ENCODE results near the gene ZNF518B. TPM values are rescaled to one million over a fixed set of nuclear protein-coding genes. Genes with fewer than 3 reads are reported as not detected.

ZNF518B gene
- total and polyA plus RNA-seq, 2 of the 13 experiments (the other 11 are each of a cell fraction or from before 2014, with no cell fraction given), result 0.02 TPM; not detected in 1

DNA sequence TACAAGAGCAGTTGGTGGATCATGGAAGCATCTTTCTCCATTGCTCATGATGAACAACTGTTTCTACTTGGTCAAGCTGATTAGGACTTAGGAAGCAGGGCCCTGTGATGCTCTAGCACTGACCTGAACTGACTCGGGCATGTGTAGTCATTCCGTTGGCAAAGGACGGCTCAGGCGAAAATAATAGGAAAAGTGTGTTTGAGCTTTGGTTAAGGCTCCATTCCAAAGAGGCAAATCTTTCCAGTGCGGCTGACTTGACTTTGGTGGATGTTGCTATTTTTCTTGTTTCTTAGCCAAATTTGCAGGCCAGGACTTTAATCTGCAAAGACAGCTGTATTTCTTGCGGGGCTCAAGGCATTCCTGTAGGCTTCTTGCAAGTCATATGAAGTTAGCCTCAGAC, 39.5 kb downstream of the ZNF518B start:
- Histone ChIP-seq H3K9me3 (ENCODE audit: low read length) (no peaks in the 10 kb centered on the region), H3K4me1 (ENCODE audit: insufficient read depth, low read length) (no peaks in the 10 kb centered on the region), H3K79me2 (ENCODE audit: insufficient read depth, low read length) (no peaks in the 10 kb centered on the region), H3K9ac (ENCODE audit: insufficient read depth, low read depth, low read length) (no peak overlapping the region), H3K36me3 (replicated peaks in 1 of 2; ENCODE audit: control insufficient read depth in 1 of 2, insufficient read depth in 2 of 2, low read length in 2 of 2) (no peaks in the 10 kb centered on the region), H3K27ac (ENCODE audit: extremely low read length, insufficient read depth, low read length) (no peak overlapping the region), H2AFZ (ENCODE audit: low read length) (no peak overlapping the region), H3K27me3 (ENCODE audit: control insufficient read depth in 1 of 2, insufficient read depth in 2 of 2, low read length in 2 of 2) (no peaks in the 10 kb centered on the region; a peak in 1 of 5 replicates), H3K4me2 (ENCODE audit: low read depth, low read length) (no peak overlapping the region), H4K20me1 (ENCODE audit: insufficient read depth, low read length) (no peaks in the 10 kb centered on the region), H3K4me3 (replicated peaks in 1 of 3; ENCODE audit: insufficient read depth in 1 of 3, low read depth in 2 of 3, low read length in 3 of 3) (no peak overlapping the region)
- BruUV-seq (replicated peaks), result no TSS peak
- intact Hi-C loops (cut with micrococcal nuclease; ENCODE audit: unreplicated experiment) (loop anchor here (10.0 kb wide), 1 partner anchor 117 kb away; no protein-coding TSS in a partner anchor), in situ Hi-C loops (cut with HindIII; ENCODE audit: extremely low pct_ligation_motif_present, low pct_unique_long_range_greater_than_20kb) (loop anchor here (25.0 kb wide), 1 partner anchor 655 kb away; no protein-coding TSS in a partner anchor)
- WGBS (ENCODE audit: low lambda C conversion rate), result 30% methylated on average over 6 of the region's 6 CpGs
- no peak for DNase-seq (ENCODE audit: low spot score)
- no peak for TF ChIP-seq DNMT1 (CRISPR knock-in tag; IDR thresholded peaks at IDR 0.05)
- TF ChIP-seq ZBTB2 (CRISPR knock-in tag; IDR thresholded peaks at IDR 0.05; ENCODE audit: low read depth), result no peak
- TF ChIP-seq MEIS2 (CRISPR knock-in tag; IDR thresholded peaks at IDR 0.05), result no peak
- CTCF ChIA-PET (ENCODE audit: low intra/inter-chr PET ratio, low total read pairs), result no interaction called here
- no peak for FAIRE-seq
- ATAC-seq, result no peak
- POLR2A ChIA-PET, result no interaction called here

GRCh38 chr4:10416441-10416840, 40.8 kb downstream of the ZNF518B start:
- CTCF ChIA-PET (ENCODE audit: low intra/inter-chr PET ratio, low total read pairs), result no interaction called here
- FAIRE-seq, result no peak
- ATAC-seq, result no peak

More at GRCh38 chr4:10416441-10416840, 40.8 kb downstream of the ZNF518B start:
- no peak overlapping the region for H3K27ac ChIP-seq (ENCODE audit: extremely low read length, insufficient read depth, low read length)
- H3K4me2 ChIP-seq (ENCODE audit: low read depth, low read length), result no peak overlapping the region
- DNase-seq (ENCODE audit: low spot score), result no peak
- H3K4me1 ChIP-seq (ENCODE audit: insufficient read depth, low read length), result no peaks in the 10 kb centered on the region
- no peaks in the 10 kb centered on the region for H3K36me3 ChIP-seq (replicated peaks in 1 of 2; ENCODE audit: control insufficient read depth in 1 of 2, insufficient read depth in 2 of 2, low read length in 2 of 2)
- no peaks in the 10 kb centered on the region for H4K20me1 ChIP-seq (ENCODE audit: insufficient read depth, low read length)
- no TSS peak for BruUV-seq (replicated peaks)
- intact Hi-C loops (cut with micrococcal nuclease; ENCODE audit: unreplicated experiment) (loop anchor here (10.0 kb wide), 1 partner anchor 118 kb away; no protein-coding TSS in a partner anchor), in situ Hi-C loops (cut with HindIII; ENCODE audit: extremely low pct_ligation_motif_present, low pct_unique_long_range_greater_than_20kb) (loop anchor here (25.0 kb wide), 1 partner anchor 654 kb away; no protein-coding TSS in a partner anchor)
- no peak overlapping the region for H2AFZ ChIP-seq (ENCODE audit: low read length)
- no peaks in the 10 kb centered on the region for H3K9me3 ChIP-seq (ENCODE audit: low read length)
- H3K4me3 ChIP-seq (replicated peaks in 1 of 3; ENCODE audit: insufficient read depth in 1 of 3, low read depth in 2 of 3, low read length in 3 of 3), result no peak overlapping the region
- no peaks in the 10 kb centered on the region for H3K79me2 ChIP-seq (ENCODE audit: insufficient read depth, low read length)
- 0% methylated on average over 2 of the region's 2 CpGs for WGBS (ENCODE audit: low lambda C conversion rate)
- H3K9ac ChIP-seq (ENCODE audit: insufficient read depth, low read depth, low read length), result no peak overlapping the region
- TF ChIP-seq ZNF562 (CRISPR knock-in tag; IDR thresholded peaks at IDR 0.05; ENCODE audit: borderline replicate concordance) (no peak), ZNF468 (CRISPR knock-in tag; IDR thresholded peaks at IDR 0.05) (no peak), PTBP1 (IDR thresholded peaks at IDR 0.05; ENCODE audit: low read depth, low read length, poor library complexity, severe bottlenecking) (no peak), NFATC3 (CRISPR knock-in tag; IDR thresholded peaks at IDR 0.05) (no peak), KAT8 (CRISPR knock-in tag; IDR thresholded peaks at IDR 0.05) (no peak), ZNF317 (CRISPR knock-in tag; IDR thresholded peaks at IDR 0.05) (no peak)
- H3K27me3 ChIP-seq (ENCODE audit: control insufficient read depth in 1 of 2, insufficient read depth in 2 of 2, low read length in 2 of 2), result no peaks in the 10 kb centered on the region; a peak in 1 of 5 replicates
- POLR2A ChIA-PET, result no interaction called here
